ENCODE measurements around the gene NEBL.

DNA sequence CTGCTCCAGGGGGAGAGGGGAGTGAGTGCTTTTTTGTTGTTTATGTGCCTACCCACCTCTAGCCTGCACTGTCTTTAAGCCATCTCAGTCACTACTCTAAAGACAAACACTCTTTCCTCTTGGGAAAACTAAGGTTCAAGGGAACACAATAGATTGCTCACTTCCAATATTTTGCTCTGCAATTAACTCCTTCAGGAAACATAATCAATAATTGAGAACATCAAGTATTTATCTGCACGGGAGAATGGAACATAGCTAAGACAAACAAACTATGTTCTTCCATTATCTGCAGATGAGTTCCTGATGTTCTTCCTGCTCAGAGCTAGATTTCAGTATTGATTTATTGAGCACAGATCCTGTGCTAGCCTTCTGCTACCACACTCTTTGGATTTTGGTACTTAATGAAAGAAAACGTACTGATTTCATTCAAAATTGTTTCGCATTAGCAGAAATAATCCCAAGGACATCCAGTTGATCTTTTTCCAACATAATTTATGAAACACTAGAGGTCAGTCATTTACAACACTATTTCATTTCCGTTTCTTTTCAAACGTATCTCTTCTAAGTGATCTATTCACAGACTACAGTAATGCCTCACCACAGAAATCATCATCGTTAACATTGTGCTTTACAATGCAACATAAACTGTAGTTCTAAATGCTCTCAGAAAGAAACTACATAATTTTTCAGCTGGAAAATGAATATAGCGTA lies 8.3 kb downstream of the NEBL start:
- TF ChIP-seq, protein P1, sequence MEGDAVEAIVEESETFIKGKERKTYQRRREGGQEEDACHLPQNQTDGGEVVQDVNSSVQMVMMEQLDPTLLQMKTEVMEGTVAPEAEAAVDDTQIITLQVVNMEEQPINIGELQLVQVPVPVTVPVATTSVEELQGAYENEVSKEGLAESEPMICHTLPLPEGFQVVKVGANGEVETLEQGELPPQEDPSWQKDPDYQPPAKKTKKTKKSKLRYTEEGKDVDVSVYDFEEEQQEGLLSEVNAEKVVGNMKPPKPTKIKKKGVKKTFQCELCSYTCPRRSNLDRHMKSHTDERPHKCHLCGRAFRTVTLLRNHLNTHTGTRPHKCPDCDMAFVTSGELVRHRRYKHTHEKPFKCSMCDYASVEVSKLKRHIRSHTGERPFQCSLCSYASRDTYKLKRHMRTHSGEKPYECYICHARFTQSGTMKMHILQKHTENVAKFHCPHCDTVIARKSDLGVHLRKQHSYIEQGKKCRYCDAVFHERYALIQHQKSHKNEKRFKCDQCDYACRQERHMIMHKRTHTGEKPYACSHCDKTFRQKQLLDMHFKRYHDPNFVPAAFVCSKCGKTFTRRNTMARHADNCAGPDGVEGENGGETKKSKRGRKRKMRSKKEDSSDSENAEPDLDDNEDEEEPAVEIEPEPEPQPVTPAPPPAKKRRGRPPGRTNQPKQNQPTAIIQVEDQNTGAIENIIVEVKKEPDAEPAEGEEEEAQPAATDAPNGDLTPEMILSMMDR (IDR thresholded peaks at IDR 0.05), result no peak
- no peak for TF ChIP-seq POLR2AphosphoS5 (IDR thresholded peaks at IDR 0.05; ENCODE audit: insufficient read depth in 1 of 2, low read depth in 1 of 2)

Measured in vagina (tissue), 2 donors.